H54 (cell line): ENCODE data around the gene XRCC4.

Experiments
- DNase-seq: peaks from one replicate; pipeline ENCODE4 v3.0.0; 2011; ENCODE audit warnings: low spot score, mixed read lengths; ENCODE audit not compliant: insufficient read length
- FAIRE-seq: peaks from 3 replicates; lab custom pipeline; 2011; peaks lifted over from hg19 to GRCh38; lab: Jason Lieb, UNC
- POLR2A ChIP-seq: IDR thresholded peaks from 2 replicates; pipeline ENCODE4 v1.6.1; 2011; ENCODE audit warnings: low read depth, mild to moderate bottlenecking, low read length

Gene XRCC4

DNA sequence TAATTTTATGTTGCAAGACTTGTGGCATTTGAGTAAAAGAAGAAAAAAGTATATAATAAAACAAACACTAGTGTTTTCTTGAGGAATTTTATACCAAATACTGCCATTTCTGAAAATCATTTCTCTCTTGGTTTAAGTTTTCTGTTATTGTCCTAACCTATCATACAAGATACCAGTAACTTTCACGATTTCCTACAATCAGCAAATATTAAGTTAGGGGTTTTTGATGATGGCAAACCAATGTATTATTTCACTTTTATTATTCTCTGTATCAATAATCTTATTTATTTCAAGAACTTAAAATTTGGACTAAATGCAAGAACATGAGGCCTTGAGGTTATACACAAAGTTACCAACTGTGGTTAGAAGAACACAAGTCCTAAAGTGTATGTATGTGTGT, 285.2 kb downstream of the XRCC4 start:
- TF ChIP-seq POLR2A, result no peak
- DNase-seq (no peak), FAIRE-seq (no peak)

DNA sequence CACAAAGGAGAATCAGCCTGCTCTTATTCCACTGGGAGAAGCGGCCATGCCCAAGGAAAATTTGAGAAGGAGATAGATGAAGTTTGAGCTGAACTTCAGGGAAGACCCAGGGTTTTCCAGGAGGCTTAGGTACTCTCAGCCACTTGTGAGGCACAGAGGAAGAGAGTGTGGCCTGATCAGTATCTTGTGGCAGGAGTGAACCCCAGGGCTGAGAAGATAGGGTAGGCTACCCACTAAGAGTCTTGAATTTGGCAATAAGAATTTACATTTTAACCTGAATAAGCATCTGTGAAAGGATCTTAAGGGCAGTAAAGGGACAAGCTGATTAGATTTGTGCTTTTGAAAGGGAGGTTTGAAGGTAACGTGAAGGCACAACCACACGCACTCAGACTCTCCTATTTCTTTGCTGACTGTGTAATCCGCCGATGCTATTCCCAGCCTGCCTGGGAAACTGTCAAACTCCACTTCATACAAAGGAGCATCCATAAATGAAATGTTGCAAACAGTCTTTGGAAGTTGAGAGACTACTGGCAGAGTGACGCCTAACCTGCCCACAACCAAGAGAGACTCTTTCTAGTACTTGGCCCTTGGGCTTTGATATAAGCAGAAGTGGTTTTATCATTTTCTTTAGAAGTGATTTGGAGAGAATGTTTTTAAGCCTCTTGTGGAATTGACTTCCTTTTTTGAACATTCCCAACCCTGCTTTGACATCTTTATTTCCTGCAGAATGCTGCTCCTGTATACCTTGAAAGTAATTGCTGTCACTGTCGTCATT, 286.0 kb downstream of the XRCC4 start:
- TF ChIP-seq POLR2A, result no peak
- FAIRE-seq, result no peak
- DNase-seq, result no peak

DNA sequence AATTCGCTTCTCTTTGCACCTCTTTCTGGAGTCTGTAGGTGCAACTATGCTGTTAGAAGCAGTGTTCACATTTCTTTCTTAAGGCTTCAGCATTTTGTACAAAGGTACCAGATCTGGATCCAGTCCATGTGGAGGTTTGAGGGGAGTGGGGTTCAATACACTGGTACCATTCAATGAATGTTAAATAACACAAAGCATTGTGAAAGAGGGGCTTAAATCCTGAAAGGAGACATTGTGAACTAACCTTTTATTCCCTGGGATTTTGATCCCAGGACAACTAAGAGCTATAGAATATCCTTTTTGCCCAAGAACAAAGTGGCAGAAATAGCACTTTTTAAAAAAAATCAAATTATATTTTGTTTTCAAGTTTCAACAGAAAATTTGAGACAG, 286.5 kb downstream of the XRCC4 start:
- FAIRE-seq (no peak), DNase-seq (no peak)
- TF ChIP-seq POLR2A, result no peak

DNA sequence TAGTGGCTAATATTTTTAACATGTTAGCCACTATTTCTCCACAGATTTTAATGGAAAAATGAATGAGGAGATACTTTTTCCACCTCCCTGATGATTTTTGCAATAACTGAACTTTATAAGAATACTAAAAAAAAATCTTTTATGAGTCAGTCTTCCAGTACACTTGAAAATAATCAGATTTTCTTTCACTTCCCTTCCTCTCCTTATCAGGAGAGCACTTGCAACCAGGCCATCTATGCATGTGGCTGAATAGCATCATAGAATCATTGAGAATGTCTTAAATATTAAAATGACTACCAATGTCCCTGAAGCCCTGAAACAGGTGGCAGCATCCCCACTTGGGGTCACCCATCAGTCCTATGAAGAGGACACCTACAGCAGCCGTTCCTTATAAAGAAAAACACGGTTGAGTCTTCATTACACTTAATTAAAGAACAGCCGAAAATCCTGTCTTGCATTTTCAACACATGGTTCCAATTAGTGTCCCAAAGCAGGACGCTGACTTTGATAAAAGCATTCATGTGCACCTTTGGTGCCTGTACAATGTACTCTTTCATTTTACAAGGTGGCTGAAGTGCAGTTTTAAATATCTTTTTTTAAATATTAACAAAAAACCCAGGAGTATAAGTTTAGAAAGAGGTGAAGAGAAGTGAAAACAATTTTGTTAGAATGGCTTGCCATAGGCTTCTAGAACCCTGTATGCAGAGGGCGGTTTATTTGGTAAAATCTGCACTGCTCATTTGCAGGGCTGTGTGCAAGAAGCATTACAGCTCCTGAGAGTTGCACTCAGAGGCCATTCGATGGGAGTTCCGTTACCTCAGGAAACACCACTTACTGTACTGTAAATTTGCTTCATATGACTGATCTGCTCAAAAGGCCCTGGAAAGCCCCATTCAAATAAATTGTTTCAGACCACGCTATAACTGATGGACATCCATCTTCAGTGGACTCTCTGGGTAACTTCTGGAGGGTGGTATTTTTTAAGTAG, 287.3 kb downstream of the XRCC4 start:
- no peak for FAIRE-seq
- TF ChIP-seq POLR2A, result no peak
- no peak for DNase-seq

DNA sequence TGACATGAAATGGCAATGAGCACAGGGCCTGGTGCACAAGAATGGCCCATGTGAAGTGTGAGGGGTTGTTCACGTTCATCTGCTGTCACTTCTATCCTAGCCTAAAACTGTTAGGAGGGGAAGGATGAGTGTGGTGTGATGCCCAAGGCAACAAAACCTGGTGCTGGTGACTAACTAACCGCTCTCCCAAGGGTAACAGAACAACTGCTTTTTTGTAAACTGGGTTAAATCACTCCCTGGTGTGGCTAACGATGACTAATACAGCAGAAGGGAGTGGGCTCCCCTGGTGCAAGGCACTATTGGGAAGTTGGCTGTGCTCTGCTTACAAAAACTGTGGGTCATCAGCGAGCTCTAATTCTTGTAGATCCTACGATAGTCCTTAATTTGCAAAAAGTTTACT, 291.0 kb downstream of the XRCC4 start:
- peak; percentile 99 for FAIRE-seq

DNA sequence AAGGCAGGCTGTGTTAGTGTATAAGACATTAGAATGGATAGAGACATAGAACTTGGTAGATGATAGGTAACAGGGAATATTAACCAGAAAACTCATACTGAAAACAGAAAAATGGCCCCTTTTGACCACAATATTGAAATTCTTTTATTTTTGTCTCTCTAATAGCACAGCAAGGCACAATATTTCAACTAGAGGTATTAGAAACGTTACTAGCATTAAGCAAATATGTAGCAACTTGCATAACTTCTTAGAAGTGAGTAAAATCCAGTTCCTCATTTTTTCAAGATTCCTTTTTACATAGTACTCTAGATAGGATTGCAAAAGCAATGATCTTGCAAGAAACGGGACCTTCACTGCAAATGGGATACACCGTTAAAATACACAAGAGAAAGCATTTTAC, 291.5 kb downstream of the XRCC4 start:
- TF ChIP-seq POLR2A, result no peak
- FAIRE-seq (no peak), DNase-seq (no peak)

More for the DNA sequence above, 291.0 kb downstream of the XRCC4 start:
- no peak for TF ChIP-seq POLR2A
- peak; percentile 36 for DNase-seq

DNA sequence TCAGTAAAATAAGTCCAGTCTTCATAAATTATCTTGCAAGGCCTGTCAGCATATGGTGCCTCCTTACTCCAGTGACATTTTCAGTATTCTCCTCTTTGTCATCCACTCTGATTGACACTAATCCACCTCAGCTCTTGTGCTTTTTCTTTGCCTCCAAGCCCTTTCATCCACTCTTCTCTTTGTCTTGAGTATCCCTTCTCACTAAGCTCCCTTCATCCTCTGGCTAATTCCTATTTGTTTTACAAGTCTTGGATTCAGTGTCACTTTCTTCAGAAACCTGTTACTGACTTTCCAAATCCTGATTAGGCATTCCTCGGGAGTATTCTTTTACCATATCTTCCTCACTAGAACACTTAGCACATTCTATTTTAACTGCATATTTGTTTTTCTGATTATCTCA, 293.6 kb downstream of the XRCC4 start:
- no peak for DNase-seq
- FAIRE-seq, result no peak
- no peak for TF ChIP-seq POLR2A

DNA sequence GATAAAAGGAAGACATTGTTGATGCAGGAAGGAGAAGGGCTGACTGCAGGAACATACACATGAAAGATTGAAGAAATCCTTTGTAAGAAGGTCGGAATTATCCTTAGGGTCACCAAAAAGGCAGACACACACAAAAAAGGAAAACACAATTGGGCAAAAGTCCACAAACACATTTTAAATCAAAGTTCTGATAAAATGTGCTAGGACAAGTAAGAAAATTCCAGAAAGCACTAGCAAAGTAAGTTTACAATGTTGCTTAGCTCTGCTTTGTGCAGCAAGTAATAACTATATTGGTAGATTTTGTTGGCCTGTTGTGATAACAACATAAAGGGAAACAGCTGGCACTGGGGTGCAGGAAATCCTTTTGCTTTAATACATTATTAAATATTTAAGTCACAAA, 294.4 kb downstream of the XRCC4 start:
- no peak for TF ChIP-seq POLR2A
- DNase-seq (no peak), FAIRE-seq (no peak)

DNA sequence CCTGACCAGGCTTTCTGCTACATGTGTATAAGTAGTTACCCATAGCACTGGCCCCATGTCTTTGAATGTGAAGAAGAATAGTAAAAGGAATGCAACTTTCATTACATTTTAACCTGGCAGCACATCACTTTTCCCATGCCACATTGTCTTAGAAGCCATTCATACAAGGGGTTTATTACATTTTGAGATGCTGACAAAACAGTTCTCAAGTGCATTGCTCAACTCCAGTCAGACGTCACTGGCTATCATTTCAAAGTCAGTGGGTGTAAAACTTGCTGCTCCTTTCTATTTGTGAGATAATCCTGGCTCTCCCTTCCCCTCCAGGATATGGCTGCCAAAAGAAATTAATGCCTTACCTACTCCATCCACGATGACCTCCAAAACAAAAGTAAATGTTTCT, 297.2 kb downstream of the XRCC4 start:
- no peak for DNase-seq
- TF ChIP-seq POLR2A, result no peak
- no peak for FAIRE-seq

DNA sequence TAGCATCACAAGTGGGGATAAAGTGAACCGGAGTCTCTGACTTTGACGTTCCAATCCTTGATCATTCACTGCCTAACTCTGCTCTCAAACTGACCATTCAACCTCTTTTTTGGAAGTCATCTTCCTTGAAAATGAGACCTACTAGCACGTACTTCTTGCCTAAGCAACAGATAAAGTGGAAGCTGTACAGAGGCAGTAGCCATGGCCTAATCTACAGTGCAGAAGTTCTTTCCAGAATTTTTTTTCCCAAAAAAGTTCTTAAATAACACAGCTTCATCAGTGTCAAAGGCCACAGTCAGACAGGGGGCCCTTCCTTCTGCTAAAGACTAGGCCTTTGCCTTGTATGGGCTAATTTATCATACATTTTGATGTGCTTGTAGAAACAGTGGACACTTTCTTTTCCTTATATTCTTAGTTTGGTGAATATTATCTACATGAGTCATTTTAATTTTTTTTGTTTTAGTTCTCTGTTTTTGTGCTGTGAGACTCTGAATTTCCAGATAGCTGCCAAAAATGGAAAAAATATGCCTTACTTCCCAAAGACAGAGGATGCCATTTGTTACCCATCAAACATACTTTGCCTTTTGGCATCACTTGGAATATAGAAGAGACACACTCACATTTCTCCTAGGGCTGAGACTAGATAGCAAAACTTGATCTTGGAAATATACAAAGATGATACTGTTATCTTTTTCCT, 297.9 kb downstream of the XRCC4 start:
- TF ChIP-seq POLR2A, result no peak
- DNase-seq (no peak), FAIRE-seq (no peak)

DNA sequence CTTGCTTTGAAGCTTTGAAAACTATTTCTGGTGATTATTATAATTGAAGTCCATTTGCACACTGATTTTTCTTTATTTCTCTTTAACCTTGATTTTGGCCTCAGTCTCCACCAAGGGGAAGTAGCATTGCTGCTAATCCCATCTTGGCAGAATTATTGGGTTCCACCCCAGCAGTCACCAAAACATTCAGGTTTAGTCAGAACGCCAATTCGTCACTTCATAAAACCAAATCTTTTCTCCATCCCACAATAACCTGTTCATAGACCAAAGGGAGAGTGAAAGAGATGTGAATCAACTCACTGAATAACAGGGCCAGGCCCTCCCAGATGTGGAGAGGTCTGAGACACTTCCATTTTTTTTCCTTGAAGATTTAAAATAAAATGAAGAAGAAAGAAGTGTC, 299.1 kb downstream of the XRCC4 start:
- TF ChIP-seq POLR2A, result no peak
- no peak for DNase-seq
- no peak for FAIRE-seq

DNA sequence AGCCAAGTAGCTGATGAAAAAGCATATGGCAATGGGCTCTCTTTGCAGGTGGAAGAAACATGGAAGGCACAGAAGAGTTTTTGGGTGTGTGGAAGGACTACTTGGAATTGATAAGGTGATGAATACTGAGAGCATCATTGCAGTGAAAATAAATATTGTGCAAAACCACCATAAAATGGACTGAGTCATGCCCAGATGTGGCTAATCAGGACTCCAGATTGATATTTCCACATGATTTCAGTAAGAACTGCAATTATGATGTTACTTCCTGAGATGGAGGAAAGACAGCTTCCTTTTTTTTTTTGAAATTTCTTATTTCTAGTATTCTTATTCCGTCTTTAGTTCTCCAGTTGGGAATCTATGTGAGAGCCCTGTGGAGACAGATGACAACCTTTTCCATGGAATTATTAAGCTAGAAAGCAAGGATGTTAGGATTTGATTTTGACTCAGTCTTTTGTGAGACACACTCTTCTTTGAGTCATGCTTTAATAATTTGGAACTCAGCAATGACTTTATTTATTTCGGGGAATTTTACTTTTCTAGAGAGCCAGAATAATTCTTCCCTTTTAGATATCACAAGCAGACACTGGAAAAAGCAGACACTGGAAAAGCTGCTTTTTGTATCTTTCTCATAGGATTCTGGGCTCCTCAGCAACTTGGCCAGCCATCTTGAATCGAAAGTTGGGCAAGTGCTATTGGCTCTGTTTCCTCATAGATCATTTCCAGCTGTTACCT, 300.0 kb downstream of the XRCC4 start:
- FAIRE-seq, result peak; percentile 50
- no peak for TF ChIP-seq POLR2A
- no peak for DNase-seq

DNA sequence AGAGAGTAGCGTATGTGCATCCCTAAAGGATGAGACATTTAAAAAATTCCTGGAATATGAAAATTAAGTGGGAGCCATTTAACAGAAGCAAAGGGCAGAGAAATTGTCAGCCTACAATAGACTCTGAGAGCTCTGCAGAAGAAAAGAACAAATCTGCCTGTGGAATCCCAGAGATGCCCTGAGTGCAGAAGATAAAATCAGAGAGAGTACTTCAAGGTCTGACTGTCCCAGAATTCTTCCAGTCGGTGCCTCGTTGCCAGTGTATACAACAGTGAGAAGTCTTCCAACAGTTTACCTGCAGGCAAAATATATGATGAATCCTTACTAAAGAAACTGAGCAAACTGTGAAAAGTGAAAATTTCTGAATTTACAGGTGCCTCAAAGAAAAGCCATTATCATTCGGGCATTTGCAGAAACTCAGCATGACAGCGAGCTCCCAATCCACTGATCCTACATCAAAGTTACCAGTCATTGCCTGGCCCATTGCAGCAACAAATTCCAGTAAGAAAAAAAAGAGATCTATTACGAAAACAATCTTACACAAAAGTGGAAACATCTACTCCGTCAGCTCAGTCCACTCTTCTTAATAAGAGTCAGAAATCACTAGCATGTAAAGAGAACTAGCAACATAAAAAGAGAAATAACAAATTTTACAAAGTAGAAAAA, 301.4 kb downstream of the XRCC4 start:
- TF ChIP-seq POLR2A, result no peak
- FAIRE-seq (no peak), DNase-seq (no peak)
